Loucy (cell line): Measurements from ENCODE around the gene SIK2.

ENCODE experiments used
- CTCF ChIP-seq: fragments of 200-600 bp; sonication (generic); conservative IDR thresholded peaks from 2 replicates; pipeline ENCODE4 v1.5.1; 2014; ENCODE audit warnings: mild to moderate bottlenecking, antibody characterized with exemption, low read length
- EZH2phosphoT487 ChIP-seq: fragments of 200-600 bp; IDR thresholded peaks from 2 replicates; pipeline ENCODE4 v1.6.1; 2018; ENCODE audit warnings: antibody characterized with exemption, mild to moderate bottlenecking, moderate library complexity, borderline replicate concordance

GRCh38 chr11:111739299-111739698 lies 137.1 kb downstream of the SIK2 start:
- TF ChIP-seq CTCF (no peak), EZH2phosphoT487 (no peak)
